Measurements from ENCODE around the gene MLPH. TPM values are rescaled to one million over a fixed set of nuclear protein-coding genes. Genes with fewer than 3 reads are reported as not detected.

The MLPH gene
- total RNA-seq, 1 experiment from 2014 or later, result 7.7 TPM

DNA sequence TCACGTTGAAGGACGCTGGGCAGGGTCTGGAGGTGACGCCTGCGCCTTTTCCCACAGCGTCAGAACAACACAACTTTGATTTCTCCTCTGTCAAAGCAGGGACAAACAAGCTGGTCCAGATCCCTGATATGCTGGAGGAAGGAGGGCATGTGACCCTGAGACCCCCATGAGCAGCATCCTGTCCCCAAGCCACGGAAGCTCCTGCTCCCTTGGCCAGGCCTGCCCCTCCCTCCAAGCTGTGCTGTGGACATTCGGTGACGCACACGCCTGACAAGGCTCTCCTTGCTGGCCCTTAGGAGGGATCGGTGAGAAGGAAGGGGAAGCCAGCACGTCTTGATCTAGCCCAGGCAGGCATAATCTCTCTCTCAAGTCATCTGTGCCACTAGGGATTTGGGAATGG, 11.3 kb downstream of the MLPH start:
- DNase-seq (ENCODE audit: low spot score), result no peak

DNA sequence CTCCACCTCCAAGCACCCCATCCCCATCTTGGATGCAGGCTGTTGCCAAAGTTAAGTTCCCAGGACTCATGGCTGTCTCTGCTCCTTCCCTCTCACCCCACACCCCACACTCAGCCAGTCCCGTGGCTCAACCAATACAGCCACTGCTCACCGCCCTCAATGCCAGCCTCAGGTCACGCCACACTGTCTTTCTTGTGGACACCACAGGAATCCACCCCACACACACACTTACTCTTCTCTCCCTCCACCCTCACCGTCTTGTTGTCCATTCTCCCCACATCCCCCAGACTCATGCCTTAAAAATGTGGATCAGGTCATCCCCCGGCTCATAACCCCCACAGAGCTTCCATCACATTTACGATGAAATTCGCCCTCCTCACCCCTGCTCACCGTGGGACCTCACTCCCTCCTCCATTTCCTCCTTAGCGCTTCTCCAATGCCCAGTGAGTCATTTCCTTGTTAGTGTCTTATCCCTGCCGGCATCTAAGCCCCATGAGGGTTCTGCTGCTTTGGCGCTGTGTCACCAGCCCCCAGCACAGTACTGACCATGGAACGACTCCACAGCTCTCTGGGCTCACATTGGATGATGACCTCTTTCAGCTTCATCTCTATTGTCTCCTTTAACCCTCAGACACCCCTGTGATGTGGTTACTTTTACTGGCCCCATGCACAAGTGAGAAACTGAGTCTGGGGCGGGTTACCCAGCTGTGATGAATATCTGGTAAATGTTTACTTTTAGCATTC, 13.8 kb downstream of the MLPH start:
- peak; percentile 93 for DNase-seq (ENCODE audit: low spot score)

DNA sequence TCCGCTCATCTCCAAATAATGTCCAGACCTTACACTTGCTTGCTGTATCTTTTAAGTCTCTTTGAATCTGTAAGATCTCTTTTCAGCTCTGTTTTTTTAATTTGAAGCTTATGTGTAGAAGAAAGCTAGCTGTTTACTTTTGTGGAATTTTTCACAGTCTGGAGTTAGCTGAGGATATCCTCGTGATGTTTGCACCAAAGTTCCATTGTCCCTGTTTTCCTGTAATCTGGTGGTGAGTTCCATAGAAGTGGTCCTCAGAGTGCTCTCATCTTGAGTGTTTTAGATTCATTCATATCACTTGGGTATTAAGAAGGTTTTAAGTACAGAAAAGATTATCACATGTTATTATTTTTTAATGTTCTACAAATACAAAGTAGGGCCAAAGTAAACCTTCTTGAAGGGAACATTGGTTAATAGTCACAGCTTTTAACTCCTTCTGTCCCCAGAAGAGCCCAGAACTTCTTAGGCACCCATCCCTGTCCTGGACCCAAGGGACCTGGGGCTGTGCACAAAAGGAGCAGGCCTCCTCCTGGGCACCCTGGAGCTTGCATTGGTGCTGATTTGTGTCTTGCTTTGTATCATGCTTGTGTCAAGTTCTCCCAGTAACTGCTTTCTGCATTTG, 15.0 kb downstream of the MLPH start:
- no peak for DNase-seq (ENCODE audit: low spot score)

DNA sequence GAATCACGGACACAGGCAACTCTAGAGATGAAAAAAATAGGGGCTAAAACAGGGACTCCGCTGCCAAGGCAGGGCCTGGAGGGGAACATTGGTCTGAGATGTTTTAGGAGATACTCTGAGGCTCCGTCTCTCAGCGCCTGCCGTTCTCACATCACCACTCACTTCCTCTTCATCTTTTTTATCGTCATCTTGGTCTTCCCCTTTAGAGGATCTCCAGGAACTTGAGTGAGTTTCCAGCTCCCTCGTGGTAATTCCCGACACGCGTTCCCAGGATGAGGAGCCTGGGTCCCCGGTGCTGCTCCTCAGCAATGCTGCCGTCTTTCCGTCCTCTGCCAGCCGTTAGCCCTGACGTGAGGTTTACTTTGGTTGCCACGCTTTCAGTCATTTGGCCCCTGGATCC, 16.1 kb downstream of the MLPH start:
- no peak for DNase-seq (ENCODE audit: low spot score)

DNA sequence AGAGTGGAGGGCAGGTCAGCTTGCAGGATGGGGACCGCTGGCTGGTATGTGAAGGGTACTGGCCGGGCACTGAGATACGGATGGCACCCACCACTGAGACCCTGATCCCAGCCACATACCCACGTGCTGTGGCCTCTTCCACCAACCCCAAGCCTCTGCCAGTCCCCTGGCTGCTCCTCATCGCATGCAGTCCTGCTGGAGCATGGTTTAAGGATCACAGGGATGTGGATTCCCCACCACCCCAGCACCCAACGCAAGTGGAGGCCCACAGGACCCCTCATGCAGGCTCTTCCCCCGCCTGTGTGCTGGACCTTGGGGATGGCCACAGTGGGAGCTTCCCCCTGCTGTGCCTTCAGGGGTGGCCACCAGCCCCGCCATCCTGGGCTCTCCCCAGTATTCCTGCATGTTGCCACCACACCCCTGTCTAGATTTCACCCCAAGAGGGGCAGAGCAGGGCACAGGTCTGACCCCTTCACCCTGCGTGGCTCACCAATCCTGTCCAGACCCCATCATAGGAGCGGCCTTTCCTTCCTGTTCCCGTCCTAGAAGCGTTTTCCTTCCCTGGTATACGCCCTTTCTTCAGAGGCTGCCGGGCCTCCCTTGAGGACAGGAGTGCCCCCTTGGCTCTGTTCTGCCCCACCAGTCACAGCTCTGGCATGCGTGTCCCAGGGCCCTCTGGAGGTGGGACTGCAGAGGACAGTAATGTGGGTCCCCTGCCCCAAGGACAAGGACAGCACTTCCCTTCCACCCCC, 18.3 kb downstream of the MLPH start:
- no peak for DNase-seq (ENCODE audit: low spot score)

DNA sequence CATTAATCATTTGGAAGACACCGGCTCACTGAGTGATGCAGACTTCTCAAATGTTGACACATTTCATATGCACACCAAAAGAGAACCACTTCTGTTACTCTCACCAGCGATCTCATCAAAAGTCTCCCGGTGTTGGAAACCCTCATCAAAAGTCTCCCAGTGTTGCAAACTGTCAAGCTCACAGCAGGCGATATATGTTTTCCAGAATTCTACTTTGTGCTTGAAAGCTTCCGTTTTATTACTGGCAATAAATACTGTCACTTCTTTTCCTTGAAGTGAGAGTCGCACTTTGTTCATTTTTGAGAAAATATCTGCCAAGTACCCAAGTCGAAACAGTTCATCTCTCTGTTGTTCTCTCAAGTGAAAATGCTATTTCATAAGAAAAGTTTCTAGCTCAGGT, 20.5 kb downstream of the MLPH start:
- no peak for DNase-seq (ENCODE audit: low spot score)

DNA sequence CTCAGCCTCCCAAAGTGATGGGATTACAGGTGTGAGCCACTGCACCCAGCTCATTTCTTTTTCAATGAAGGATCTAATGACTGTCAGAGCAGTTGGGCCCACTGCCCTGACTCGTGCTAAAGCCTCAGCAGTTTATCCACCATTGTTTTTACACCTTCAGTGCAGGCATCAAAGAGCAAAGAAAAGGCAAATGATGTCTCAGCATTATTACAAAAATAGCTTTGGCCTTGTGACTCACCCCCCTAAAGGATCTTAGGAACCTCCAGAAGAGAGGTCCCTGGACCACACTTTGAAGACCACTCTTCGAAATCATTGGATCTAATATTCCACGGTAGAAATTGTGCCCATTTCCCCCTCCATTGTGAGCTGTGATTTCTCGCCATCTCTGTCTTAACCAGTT, 21.3 kb downstream of the MLPH start:
- no peak for DNase-seq (ENCODE audit: low spot score)

DNA sequence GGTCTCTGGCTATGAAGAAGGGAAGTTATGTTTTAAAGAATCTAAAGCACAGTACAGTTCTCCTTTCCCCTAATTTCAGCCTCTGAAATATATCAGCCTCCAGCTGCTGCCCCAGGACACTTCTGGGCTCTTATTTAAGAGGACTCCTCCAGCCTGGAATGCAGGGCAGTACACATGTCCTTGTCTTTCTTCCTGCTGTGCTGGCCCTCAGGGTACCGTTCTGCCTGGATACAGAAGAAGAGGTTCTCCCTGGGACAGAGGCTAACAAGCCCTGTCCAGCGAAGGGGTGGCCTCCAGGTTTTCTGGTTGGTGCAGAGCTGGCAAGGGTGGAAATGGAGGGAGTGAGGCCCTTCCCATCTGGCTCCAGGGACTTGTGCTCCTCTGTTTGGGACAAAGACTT, 22.1 kb downstream of the MLPH start:
- no peak for DNase-seq (ENCODE audit: low spot score)

DNA sequence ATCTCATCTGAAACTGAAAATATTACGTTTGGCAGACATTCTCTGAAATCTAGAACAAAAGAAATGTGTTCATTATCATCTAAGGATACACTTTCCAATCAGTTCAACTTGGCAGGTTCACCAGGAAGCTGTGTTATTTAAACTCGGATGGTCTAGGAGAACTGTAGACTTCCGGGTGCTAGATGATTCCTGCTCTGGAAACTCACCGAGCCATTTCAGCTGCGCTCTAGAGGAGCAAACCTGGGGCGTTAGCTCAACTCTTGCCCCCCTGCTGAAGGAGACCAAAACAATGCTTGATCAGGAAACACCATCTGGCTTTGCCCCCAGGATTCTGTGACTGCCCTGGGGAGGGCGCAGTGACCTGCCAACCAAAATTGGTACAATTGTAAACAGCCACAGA, 22.9 kb downstream of the MLPH start:
- DNase-seq (ENCODE audit: low spot score), result no peak

DNA sequence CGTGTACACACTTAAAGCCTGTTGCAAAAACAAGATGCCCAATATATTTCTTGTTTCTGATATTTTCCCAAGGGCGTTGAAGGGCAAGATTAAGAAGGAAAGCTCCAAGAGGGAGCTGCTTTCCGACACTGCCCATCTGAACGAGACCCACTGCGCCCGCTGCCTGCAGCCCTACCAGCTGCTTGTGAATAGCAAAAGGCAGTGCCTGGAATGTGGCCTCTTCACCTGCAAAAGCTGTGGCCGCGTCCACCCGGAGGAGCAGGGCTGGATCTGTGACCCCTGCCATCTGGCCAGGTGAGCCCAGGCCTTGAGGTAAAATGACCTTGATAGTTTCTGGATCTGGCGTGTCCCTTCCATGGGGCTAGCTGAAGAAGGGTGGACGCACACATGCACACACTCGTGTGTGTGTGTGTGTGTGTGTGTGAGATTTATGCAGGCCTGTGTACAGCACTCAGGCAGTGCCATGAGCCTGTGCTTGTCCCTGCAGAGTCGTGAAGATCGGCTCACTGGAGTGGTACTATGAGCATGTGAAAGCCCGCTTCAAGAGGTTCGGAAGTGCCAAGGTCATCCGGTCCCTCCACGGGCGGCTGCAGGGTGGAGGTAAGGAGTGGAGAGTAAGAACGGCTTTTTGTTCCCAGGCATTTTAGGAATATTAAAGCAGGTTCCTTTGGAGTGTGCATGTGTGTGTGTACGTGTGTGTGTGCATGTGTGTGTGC, 23.6 kb downstream of the MLPH start:
- no peak for DNase-seq (ENCODE audit: low spot score)

DNA sequence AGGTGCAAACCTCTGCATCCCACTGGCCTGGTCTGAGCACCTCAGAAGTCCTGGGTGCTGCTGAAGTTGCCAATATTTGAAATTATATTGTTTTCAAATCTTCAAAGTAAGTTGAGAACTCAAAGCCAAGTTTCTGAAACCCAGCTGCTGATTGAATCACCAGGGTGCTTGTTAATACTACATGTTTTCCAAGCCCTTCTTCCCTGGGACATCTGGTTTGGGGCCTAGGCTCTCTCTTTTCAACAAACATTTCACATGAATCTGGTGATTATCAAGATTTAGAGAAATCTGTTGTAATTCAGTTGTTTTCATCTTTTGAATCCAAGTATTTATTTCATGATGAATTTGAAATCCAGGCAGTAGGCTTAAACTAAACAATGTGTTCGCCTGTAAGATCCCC, 24.4 kb downstream of the MLPH start:
- no peak for DNase-seq (ENCODE audit: low spot score)

DNA sequence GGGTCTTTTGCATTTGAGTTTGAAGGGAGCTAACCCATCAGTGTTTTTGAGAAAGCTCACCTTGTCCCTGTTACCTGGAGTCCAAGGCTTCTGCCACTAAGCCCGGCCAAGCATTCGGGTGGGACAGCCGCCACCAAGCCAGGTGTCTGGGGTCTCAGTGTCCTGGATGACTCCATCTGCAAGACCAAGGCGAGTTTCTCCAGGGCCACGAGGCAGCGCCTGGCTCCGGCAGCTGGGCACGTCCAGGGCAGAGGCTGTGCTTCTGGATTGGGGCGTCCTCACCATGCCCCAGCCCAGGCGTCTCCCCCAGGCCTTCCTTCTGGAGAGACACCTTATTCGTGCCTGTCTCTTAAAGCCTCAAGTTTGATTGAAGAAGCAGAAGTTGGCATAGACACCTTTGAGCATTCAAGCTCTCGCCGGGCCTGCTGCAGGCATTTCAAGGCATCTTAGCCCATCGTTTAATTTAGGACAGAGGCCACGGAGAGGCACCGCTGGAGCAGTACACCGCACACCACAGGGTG, 24.9 kb downstream of the MLPH start:
- DNase-seq (ENCODE audit: low spot score), result no peak

DNA sequence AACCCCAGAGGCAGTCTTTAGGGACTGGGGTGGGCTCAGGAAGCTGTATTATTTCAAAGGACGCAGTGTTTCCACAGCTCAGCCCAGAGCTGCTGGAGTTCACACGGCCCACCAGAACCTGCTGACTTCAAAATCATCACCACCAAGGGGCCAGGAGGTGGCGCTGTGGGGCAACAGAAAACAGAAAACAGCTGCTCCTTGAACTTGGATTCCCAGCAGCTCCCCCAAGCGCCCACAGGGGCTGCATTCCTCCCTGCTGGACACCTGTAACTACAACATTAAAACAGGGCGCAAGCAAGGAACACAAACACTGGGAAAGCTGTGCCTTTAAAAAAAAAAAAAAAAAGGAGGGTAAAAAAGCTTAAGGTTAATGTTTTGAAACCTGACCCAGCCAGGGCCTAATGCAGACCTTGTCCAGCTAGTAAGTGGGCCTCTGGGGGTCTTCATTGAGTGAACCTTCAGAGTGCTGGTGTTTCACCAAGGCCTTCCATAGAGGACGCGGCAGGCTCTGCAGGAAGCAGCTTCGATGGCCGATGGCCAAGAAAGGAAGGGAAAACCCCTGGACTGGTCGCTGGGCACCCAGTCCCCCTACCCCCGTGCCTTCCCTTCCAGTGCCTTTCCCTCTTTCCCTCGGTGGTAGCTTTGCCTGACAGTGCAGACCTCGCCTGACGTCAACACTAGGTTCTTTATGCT, 25.9 kb downstream of the MLPH start:
- peak; percentile 75 for DNase-seq (ENCODE audit: low spot score)

DNA sequence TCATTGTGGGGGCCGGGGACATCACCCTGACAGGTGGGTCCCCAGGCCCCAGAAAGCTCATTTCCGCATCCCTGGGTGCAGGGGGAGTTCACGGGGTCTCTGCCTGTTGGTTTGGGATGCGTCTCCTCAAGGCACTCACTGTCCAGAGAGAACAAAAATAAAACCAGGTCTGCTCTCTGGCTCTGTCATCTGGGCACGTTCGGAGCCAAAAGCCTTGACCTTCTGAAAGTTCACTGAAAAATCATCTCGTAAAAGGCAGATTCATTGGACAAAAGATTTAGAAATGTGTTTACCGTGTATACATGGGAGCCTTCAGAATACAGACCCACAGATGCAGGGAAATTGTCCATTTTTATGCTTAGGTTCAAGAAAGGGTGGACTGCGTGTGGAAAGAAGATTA, 26.6 kb downstream of the MLPH start:
- DNase-seq (ENCODE audit: low spot score), result no peak

DNA sequence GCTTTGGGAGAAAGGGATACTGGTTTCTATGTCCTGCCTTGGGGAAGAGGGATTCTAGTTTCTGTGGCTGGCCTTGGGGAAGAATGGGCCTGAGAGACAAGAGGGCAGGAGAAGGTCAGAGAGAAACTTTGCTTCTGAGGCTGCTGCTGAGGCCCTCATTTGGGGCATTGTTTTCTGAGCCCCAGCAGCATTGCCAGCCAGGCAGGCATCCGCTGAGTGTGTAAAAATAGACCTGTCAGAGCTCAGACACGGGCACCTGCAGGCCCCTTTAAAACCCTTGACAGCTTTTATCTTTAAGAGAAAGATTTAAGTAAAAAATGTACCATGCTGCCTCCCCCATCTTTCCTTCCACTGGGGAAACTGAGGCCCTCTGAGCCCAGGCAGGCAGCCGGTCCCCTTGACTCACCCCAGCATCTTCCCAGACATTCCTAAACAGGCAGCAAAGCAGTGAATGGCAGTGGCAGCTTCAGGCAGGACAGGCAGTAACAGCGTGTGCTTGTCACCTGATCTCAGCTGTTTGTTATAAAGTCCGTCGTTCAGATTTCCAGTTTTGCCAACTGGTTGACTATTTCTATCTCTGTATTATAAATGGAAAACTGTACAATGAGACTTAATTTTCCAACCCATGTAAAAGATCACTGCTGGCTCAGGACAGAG, 27.6 kb downstream of the MLPH start:
- no peak for DNase-seq (ENCODE audit: low spot score)

DNA sequence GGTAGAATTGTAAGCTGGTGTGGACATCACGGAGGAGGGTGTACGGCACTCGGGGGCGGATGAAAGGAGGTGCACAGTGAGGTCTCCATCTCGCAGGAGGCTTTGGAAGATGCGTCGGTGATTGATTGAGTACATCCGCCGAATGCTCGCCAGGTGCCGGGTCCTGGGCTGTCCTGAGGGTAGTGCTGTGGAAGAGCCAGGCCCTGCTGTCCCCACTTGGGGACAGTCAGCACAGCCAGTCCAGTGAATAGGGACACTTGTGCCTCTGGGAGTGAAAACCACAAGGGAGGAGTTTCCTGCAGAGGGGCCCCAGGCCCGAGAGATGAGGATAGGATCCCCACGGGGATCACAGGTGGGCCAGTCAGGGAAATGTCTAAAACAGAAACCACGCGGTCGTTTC, 28.1 kb downstream of the MLPH start:
- DNase-seq (ENCODE audit: low spot score), result no peak

DNA sequence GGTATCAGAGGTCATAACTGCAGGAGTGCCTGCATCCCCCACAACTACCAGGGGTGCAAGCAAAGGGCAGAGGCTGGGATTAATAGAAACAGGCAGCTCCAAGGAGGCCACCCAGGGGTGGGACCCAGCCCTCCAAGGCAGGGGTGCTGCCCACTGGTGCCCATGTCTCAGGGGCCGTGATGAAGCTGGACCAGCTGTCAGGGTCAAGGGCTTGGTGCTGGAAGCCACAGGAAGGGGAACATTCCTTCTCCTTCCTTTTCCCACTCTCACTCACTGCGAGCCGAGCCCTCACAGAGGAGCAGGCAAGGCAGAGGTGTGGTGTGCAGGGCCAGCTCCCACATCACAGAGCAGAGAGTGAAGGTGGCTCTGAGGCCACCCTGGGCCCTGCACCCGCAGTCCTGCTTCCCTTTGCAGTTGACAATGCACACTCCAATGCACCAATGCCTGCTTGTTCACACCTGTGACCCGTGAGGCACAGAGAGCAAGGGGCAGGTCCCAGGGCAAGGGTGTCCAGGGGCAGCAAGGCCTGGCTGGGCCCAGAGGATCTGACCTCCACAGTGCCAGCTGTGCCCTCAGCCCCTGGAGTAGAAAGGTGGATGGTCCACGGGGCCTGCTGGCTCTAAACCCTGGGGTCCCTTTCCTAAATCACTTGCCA, 28.7 kb downstream of the MLPH start:
- no peak for DNase-seq (ENCODE audit: low spot score)

DNA sequence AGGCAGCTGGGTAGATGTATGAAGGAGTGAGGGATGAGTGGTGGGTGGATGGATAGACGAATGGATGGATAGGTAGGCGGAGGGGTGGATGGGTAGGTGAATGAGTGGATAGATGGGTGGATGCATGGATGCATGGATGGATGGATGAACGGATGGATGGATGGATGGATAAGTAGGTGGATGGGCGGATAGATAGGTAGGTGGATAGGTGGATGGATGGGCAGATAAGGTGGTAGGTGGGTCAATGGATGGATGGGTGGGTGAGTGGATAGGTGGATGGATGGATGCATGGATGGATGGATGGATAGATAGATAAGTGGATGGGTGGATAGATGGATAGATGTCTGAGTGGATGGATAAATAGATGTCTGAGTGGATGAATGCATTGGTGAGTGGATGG, 30.1 kb downstream of the MLPH start:
- no peak for DNase-seq (ENCODE audit: low spot score)

DNA sequence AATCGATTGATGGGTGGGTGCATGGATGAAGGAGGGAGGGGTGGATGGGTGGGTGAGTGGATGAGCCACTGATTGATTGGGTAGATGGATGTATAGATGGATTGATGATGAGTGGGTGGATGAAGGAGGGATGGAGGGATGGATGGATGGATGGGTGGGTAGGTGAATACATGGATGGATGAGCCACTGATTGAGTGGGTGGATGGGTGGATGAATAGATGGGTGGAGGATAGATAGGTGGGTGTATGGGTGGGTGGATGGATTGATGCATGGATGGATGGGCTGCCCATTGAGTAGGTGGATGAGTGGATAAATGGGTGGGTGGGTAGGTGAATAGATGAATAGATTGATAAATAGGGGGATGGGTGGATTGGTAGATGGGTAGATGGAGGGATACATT, 30.9 kb downstream of the MLPH start:
- no peak for DNase-seq (ENCODE audit: low spot score)

DNA sequence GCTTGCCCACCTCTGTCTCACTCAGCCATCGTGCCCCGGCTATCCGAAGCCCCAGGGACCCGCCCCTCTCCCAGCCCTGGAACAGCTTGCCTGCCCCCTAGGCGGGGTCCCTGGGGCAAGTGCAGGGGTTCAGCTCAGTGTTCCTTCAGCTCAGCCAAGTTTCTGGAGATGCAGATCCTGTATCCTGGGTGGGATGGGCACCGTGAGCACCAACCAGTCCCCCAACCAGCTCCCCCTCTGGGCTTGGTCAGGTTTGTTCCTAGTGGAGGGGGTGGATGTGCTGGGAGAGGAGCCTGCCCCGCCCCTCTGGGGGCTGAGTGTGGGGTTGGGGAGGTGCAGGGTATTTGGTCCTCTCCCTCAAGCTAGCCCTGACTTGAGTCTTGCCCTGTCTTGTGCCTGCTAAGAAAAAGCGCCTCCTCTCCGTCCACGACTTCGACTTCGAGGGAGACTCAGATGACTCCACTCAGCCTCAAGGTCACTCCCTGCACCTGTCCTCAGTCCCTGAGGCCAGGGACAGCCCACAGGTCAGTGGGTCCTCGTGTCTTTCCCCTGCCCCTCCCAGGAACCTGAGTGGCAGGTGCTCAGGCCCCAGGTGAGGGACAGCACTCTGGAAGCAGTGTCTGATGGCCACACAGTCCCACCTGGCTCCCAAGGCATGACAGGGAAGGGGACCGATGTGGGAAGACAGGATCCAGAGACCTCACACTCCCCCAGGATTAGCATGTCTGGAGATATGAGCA, 32.6 kb downstream of the MLPH start:
- no peak for DNase-seq (ENCODE audit: low spot score)
